ENCODE measurements around the gene NOSIP. TPM values are rescaled to one million over a fixed set of nuclear protein-coding genes. Genes with fewer than 3 reads are reported as not detected.
A peak's percentile ranks its signal among the peaks of the same experiment; 100 is the strongest.

The NOSIP gene
- total and polyA plus RNA-seq, 9 donors, result 59.3 to 78.8 (median 67.2) TPM

GRCh38 chr19:49549045-49549444 lies 31.3 kb downstream of the NOSIP start:
- no peak for DNase-seq
- Histone ChIP-seq H3K9me3 (replicated peaks; ENCODE audit: control insufficient read depth, low read depth, low read length) (no peaks in the 10 kb centered on the region), H3K4me1 (ENCODE audit: control insufficient read depth, insufficient read depth, low read length) (peaks cover 6% of the 10 kb centered on the region), H3K27ac (ENCODE audit: low read length) (no peak overlapping the region), H3K27me3 (ENCODE audit: control insufficient read depth, insufficient read depth, low read length) (no peaks in the 10 kb centered on the region), H3K36me3 (ENCODE audit: control insufficient read depth, insufficient read depth, low read length) (peaks cover 21% of the 10 kb centered on the region), H3K4me3 (ENCODE audit: low read length) (no peak overlapping the region)
- 78% methylated on average over 8 of the region's 13 CpGs for WGBS (ENCODE audit: insufficient coverage)

GRCh38 chr19:49546825-49547565 lies 33.4 kb downstream of the NOSIP start:
- DNase-seq, result peak; percentile 97
- H3K4me3 ChIP-seq (ENCODE audit: low read length), result no peak overlapping the region
- H3K27ac ChIP-seq (ENCODE audit: low read length), result peak overlapping the region; percentile 50
- H3K9me3 ChIP-seq (replicated peaks; ENCODE audit: control insufficient read depth, low read depth, low read length), result no peaks in the 10 kb centered on the region
- peaks cover 24% of the 10 kb centered on the region for H3K36me3 ChIP-seq (ENCODE audit: control insufficient read depth, insufficient read depth, low read length)
- 0% methylated on average over 1 of the region's 9 CpGs for WGBS (ENCODE audit: insufficient coverage)
- H3K4me1 ChIP-seq (ENCODE audit: control insufficient read depth, insufficient read depth, low read length), result peaks cover 3% of the 10 kb centered on the region
- no peaks in the 10 kb centered on the region for H3K27me3 ChIP-seq (ENCODE audit: control insufficient read depth, insufficient read depth, low read length)

- peaks cover 29% of the 10 kb centered on the region for H3K36me3 ChIP-seq (ENCODE audit: control insufficient read depth, insufficient read depth, low read length)
- no peaks in the 10 kb centered on the region for H3K27me3 ChIP-seq (ENCODE audit: control insufficient read depth, insufficient read depth, low read length)
- peaks cover 3% of the 10 kb centered on the region for H3K4me1 ChIP-seq (ENCODE audit: control insufficient read depth, insufficient read depth, low read length)
- no peak for DNase-seq
- H3K9me3 ChIP-seq (replicated peaks; ENCODE audit: control insufficient read depth, low read depth, low read length), result no peaks in the 10 kb centered on the region
- no peak overlapping the region for H3K4me3 ChIP-seq (ENCODE audit: low read length)
- H3K27ac ChIP-seq (ENCODE audit: low read length), result no peak overlapping the region
- 71% methylated on average over 5 of the region's 5 CpGs for WGBS (ENCODE audit: insufficient coverage)
These were observed 36.2 kb downstream of the NOSIP start for GRCh38 chr19:49544154-49544553.

- WGBS (ENCODE audit: insufficient coverage), result 88% methylated on average over 14 of the region's 14 CpGs
- no peak overlapping the region for H3K27ac ChIP-seq (ENCODE audit: low read length)
- H3K4me1 ChIP-seq (ENCODE audit: control insufficient read depth, insufficient read depth, low read length), result peaks cover 3% of the 10 kb centered on the region
- DNase-seq, result no peak
- no peak overlapping the region for H3K4me3 ChIP-seq (ENCODE audit: low read length)
- H3K27me3 ChIP-seq (ENCODE audit: control insufficient read depth, insufficient read depth, low read length), result no peaks in the 10 kb centered on the region
- H3K9me3 ChIP-seq (replicated peaks; ENCODE audit: control insufficient read depth, low read depth, low read length), result no peaks in the 10 kb centered on the region
- peaks cover 38% of the 10 kb centered on the region for H3K36me3 ChIP-seq (ENCODE audit: control insufficient read depth, insufficient read depth, low read length)
These were observed 37.3 kb downstream of the NOSIP start for GRCh38 chr19:49543032-49543431.

GRCh38 chr19:49542446-49542845 lies 37.9 kb downstream of the NOSIP start:
- Histone ChIP-seq H3K4me1 (ENCODE audit: control insufficient read depth, insufficient read depth, low read length) (peaks cover 3% of the 10 kb centered on the region), H3K9me3 (replicated peaks; ENCODE audit: control insufficient read depth, low read depth, low read length) (no peaks in the 10 kb centered on the region), H3K27ac (ENCODE audit: low read length) (no peak overlapping the region), H3K27me3 (ENCODE audit: control insufficient read depth, insufficient read depth, low read length) (no peaks in the 10 kb centered on the region), H3K4me3 (ENCODE audit: low read length) (no peak overlapping the region), H3K36me3 (ENCODE audit: control insufficient read depth, insufficient read depth, low read length) (peaks cover 42% of the 10 kb centered on the region)
- no peak for DNase-seq
- WGBS (ENCODE audit: insufficient coverage), result 80% methylated on average over 16 of the region's 16 CpGs

GRCh38 chr19:49541914-49542313 lies 38.4 kb downstream of the NOSIP start:
- H3K36me3 ChIP-seq (ENCODE audit: control insufficient read depth, insufficient read depth, low read length), result peaks cover 48% of the 10 kb centered on the region
- DNase-seq, result no peak
- 92% methylated on average over 4 of the region's 6 CpGs for WGBS (ENCODE audit: insufficient coverage)

GRCh38 chr19:49539192-49539952 lies 41.0 kb downstream of the NOSIP start:
- Histone ChIP-seq H3K4me1 (ENCODE audit: control insufficient read depth, insufficient read depth, low read length) (peaks cover 2% of the 10 kb centered on the region), H3K27me3 (ENCODE audit: control insufficient read depth, insufficient read depth, low read length) (no peaks in the 10 kb centered on the region), H3K4me3 (ENCODE audit: low read length) (no peak overlapping the region), H3K9me3 (replicated peaks; ENCODE audit: control insufficient read depth, low read depth, low read length) (no peaks in the 10 kb centered on the region), H3K36me3 (ENCODE audit: control insufficient read depth, insufficient read depth, low read length) (peaks cover 51% of the 10 kb centered on the region), H3K27ac (ENCODE audit: low read length) (no peak overlapping the region)
- DNase-seq, result no peak
- WGBS (ENCODE audit: insufficient coverage), result no CpG with 5 or more reads among the region's 13 CpGs

More at GRCh38 chr19:49541914-49542313, 38.4 kb downstream of the NOSIP start:
- Histone ChIP-seq H3K9me3 (replicated peaks; ENCODE audit: control insufficient read depth, low read depth, low read length) (no peaks in the 10 kb centered on the region), H3K27me3 (ENCODE audit: control insufficient read depth, insufficient read depth, low read length) (no peaks in the 10 kb centered on the region), H3K4me1 (ENCODE audit: control insufficient read depth, insufficient read depth, low read length) (peaks cover 3% of the 10 kb centered on the region), H3K27ac (ENCODE audit: low read length) (no peak overlapping the region), H3K4me3 (ENCODE audit: low read length) (no peak overlapping the region)

- H3K36me3 ChIP-seq (ENCODE audit: control insufficient read depth, insufficient read depth, low read length), result peaks cover 51% of the 10 kb centered on the region
- H3K4me3 ChIP-seq (ENCODE audit: low read length), result no peak overlapping the region
- no peaks in the 10 kb centered on the region for H3K27me3 ChIP-seq (ENCODE audit: control insufficient read depth, insufficient read depth, low read length)
- DNase-seq, result no peak
- H3K9me3 ChIP-seq (replicated peaks; ENCODE audit: control insufficient read depth, low read depth, low read length), result no peaks in the 10 kb centered on the region
- H3K27ac ChIP-seq (ENCODE audit: low read length), result no peak overlapping the region
- 96% methylated on average over 3 of the region's 5 CpGs for WGBS (ENCODE audit: insufficient coverage)
- peaks cover 5% of the 10 kb centered on the region for H3K4me1 ChIP-seq (ENCODE audit: control insufficient read depth, insufficient read depth, low read length)
These were observed 41.7 kb downstream of the NOSIP start for GRCh38 chr19:49538643-49539042.

GRCh38 chr19:49536921-49537462 lies 43.4 kb downstream of the NOSIP start:
- WGBS (ENCODE audit: insufficient coverage), result 83% methylated on average over 22 of the region's 22 CpGs
- H3K27ac ChIP-seq (ENCODE audit: low read length), result no peak overlapping the region
- DNase-seq, result no peak
- H3K4me3 ChIP-seq (ENCODE audit: low read length), result no peak overlapping the region
- no peaks in the 10 kb centered on the region for H3K9me3 ChIP-seq (replicated peaks; ENCODE audit: control insufficient read depth, low read depth, low read length)
- H3K4me1 ChIP-seq (ENCODE audit: control insufficient read depth, insufficient read depth, low read length), result peaks cover 12% of the 10 kb centered on the region
- peaks cover 42% of the 10 kb centered on the region for H3K36me3 ChIP-seq (ENCODE audit: control insufficient read depth, insufficient read depth, low read length)
- H3K27me3 ChIP-seq (ENCODE audit: control insufficient read depth, insufficient read depth, low read length), result no peaks in the 10 kb centered on the region

GRCh38 chr19:49534632-49535385 lies 45.5 kb downstream of the NOSIP start:
- no peak overlapping the region for H3K27ac ChIP-seq (ENCODE audit: low read length)
- H3K4me3 ChIP-seq (ENCODE audit: low read length), result no peak overlapping the region
- H3K9me3 ChIP-seq (replicated peaks; ENCODE audit: control insufficient read depth, low read depth, low read length), result no peaks in the 10 kb centered on the region
- peaks cover 12% of the 10 kb centered on the region for H3K4me1 ChIP-seq (ENCODE audit: control insufficient read depth, insufficient read depth, low read length)
- H3K36me3 ChIP-seq (ENCODE audit: control insufficient read depth, insufficient read depth, low read length), result peaks cover 41% of the 10 kb centered on the region
- no peaks in the 10 kb centered on the region for H3K27me3 ChIP-seq (ENCODE audit: control insufficient read depth, insufficient read depth, low read length)
- 66% methylated on average over 8 of the region's 8 CpGs for WGBS (ENCODE audit: insufficient coverage)
- no peak for DNase-seq

Measured in muscle of leg (tissue), 11 donors.